Calu3 (cell line): ENCODE results near the gene ZMYND10. TPM values are rescaled to one million over a fixed set of nuclear protein-coding genes. Genes with fewer than 3 reads are reported as not detected.
A peak's percentile ranks its signal among the peaks of the same experiment; 100 is the strongest.

ENCODE experiments used
- BruUV-seq: library from RNA; stranded (reverse); fragments of 400-500 nt; replicated peaks from 2 replicates; lab custom pipeline; 2021; lab: Mats Ljungman, UMichigan
- CTCF ChIA-PET: fragments of 300-600 bp; sonication (Branson Sonifier 250); formaldehyde crosslinking; loops from one replicate; lab custom pipeline; 2022; ENCODE audit warnings: antibody characterized with exemption; lab: Charles Lee
- DNase-seq: peaks from one replicate; pipeline ENCODE4 v3.0.0; 2022
- H3K27ac Mint-ChIP-seq: one replicate; pipeline ENCODE4 v1.8.0; 2022; ENCODE audit warnings: mixed read lengths; ENCODE audit not compliant: unreplicated experiment
- H3K27me3 Mint-ChIP-seq: one replicate; pipeline ENCODE4 v1.8.0; 2022; ENCODE audit warnings: mixed read lengths; ENCODE audit not compliant: unreplicated experiment
- H3K36me3 Mint-ChIP-seq: one replicate; pipeline ENCODE4 v1.8.0; 2022; ENCODE audit warnings: mild to moderate bottlenecking, moderate library complexity, mixed read lengths; ENCODE audit not compliant: insufficient read depth, unreplicated experiment
- H3K4me1 Mint-ChIP-seq: one replicate; pipeline ENCODE4 v1.8.0; 2022; ENCODE audit warnings: mild to moderate bottlenecking, low read depth, mixed read lengths; ENCODE audit not compliant: unreplicated experiment
- H3K4me3 Mint-ChIP-seq: one replicate; pipeline ENCODE4 v1.8.0; 2022; ENCODE audit warnings: mild to moderate bottlenecking, low read depth, moderate library complexity, mixed read lengths; ENCODE audit not compliant: unreplicated experiment
- H3K9me3 Mint-ChIP-seq: one replicate; pipeline ENCODE4 v1.8.0; 2022; ENCODE audit warnings: low read depth, mixed read lengths; ENCODE audit not compliant: unreplicated experiment
- intact Hi-C: fragments of 100-400 bp; cut with micrococcal nuclease; formaldehyde crosslinking; loops from one replicate; pipeline ENCODE4 v1.10.0; 2022; ENCODE audit not compliant: unreplicated experiment
- total RNA-seq: library from RNA; stranded (reverse); gene quantifications from 2 replicates; pipeline ENCODE4 v1.2.3, GENCODE V29; 2022
- TF ChIP-seq, protein P1 (sequence below): fragments of 200-600 bp; IDR thresholded peaks from one replicate; pipeline ENCODE4 v1.8.0; 2022; ENCODE audit warnings: antibody characterized with exemption; ENCODE audit not compliant: unreplicated experiment

ZMYND10 gene
- total RNA-seq, 1 experiment from 2014 or later, result 0.71 TPM

DNA sequence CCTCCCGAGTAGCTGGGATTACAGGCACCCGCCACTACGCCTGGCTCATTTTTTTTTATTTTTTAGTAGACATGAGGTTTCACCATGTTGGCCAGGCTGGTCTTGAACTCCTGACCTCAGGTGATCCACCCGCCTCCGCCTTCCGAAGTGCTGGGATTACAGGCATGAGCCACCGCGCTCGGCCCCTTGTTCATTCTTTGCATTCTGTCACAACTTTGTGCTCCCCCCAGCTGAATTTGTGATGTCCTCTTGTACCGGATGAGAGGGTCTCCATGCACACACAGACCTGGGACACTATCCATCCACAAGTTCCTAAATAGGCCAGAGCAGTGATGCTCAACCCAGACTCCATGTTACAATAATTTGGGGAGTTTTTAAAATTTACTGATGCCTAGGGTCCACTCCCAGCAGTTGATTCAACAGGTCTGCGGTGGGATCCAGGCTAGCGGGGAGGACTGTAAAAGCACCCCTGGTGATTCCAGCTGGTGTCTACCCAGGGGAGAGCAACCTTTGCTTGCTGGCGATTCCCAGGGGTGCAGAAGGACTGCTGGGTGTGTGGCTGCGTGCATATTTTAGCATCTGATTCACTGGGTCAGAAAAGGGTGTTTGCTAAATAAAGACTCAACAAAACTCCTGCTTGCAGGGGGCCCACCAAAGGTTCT lies 5.9 kb downstream of the ZMYND10 start:
- BruUV-seq, result no TSS peak
- Mint-ChIP-seq H3K4me3 (peak overlapping the region; percentile 59), H3K9me3 (no peaks in the 10 kb centered on the region), H3K27me3 (peaks cover 31% of the 10 kb centered on the region), H3K36me3 (peaks cover 37% of the 10 kb centered on the region), H3K4me1 (peaks cover 11% of the 10 kb centered on the region), H3K27ac (peak overlapping the region; percentile 17)
- TF ChIP-seq, protein P1, sequence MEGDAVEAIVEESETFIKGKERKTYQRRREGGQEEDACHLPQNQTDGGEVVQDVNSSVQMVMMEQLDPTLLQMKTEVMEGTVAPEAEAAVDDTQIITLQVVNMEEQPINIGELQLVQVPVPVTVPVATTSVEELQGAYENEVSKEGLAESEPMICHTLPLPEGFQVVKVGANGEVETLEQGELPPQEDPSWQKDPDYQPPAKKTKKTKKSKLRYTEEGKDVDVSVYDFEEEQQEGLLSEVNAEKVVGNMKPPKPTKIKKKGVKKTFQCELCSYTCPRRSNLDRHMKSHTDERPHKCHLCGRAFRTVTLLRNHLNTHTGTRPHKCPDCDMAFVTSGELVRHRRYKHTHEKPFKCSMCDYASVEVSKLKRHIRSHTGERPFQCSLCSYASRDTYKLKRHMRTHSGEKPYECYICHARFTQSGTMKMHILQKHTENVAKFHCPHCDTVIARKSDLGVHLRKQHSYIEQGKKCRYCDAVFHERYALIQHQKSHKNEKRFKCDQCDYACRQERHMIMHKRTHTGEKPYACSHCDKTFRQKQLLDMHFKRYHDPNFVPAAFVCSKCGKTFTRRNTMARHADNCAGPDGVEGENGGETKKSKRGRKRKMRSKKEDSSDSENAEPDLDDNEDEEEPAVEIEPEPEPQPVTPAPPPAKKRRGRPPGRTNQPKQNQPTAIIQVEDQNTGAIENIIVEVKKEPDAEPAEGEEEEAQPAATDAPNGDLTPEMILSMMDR, result no peak
- intact Hi-C loops, result no loop called here
- CTCF ChIA-PET, result interaction anchor here (0.7 kb wide), 1 partner anchor 40 kb away, joined by 7 read pairs; the partner anchor contains the start of genes HYAL3 and NAA80
- no peak for DNase-seq

DNA sequence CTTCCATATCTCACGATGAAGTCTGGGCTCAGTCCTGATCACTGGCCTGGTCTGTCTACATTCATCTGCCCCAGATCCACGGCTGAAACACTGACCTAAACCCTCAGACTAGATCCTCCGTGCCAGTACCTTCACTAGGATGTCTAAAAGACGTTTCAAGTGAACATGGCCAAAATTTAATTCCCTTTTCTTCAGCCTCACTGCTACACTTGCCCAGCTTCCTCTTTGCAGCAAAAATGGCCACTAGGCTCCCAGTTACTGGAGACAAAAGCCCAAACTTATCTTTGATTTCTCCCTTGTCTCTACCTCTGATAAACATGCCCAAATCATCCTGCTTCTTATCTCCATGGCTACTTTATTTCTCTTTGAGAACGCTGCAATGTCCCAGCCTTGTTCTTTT lies 6.6 kb downstream of the ZMYND10 start:
- no peaks in the 10 kb centered on the region for H3K9me3 Mint-ChIP-seq
- TF ChIP-seq, protein P1, result no peak
- peaks cover 25% of the 10 kb centered on the region for H3K27me3 Mint-ChIP-seq
- no TSS peak for BruUV-seq
- H3K36me3 Mint-ChIP-seq, result peaks cover 37% of the 10 kb centered on the region
- peak overlapping the region; percentile 93 for H3K4me3 Mint-ChIP-seq
- no peak for DNase-seq
- intact Hi-C loops, result no loop called here
- H3K4me1 Mint-ChIP-seq, result peaks cover 11% of the 10 kb centered on the region
- no peak overlapping the region for H3K27ac Mint-ChIP-seq
- CTCF ChIA-PET, result interaction anchor here (0.6 to 2.7 kb wide), 4 partner anchors 12 to 258 kb away, joined by 4 to 15 read pairs (median 6); partner anchors contain the start of genes CYB561D2, HYAL3, NAA80 and NPRL2

DNA sequence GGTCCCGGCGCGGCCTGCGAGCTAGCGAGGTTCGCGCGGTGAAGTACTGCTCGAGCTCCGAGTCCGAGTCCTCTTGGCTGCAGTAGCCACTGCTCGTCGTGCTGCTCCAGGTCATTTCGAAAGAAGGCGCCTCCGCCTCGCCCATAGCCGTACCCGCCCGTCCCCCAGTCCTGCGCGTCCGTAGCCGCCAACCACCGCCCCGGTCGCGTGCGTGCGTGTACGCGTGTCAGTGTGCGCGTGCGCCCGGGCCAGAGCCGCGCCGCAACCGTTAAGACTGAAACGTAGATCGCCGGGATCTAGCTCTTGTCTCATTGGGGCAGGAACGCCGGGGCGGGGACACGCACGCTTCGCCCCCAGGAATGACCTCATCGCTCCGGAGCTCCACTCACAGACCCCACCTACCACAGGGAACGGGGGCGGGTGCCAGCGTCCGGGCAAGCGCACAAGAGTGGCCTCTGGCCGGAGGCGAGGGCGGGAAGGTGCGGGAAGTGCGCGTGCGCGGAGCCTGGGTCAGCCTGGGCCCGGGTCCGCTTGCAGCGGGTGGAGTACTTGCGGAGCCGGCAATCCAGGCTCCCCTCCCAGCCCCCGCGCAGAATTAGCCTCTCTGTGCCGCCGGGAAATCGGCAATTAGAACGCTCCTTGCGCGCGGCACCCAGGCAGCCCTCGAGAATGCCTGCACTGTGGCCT lies 8.2 kb downstream of the ZMYND10 start:
- Mint-ChIP-seq H3K4me1 (peaks cover 11% of the 10 kb centered on the region), H3K36me3 (peaks cover 37% of the 10 kb centered on the region), H3K4me3 (peak overlapping the region; percentile 93), H3K27me3 (peaks cover 18% of the 10 kb centered on the region), H3K27ac (peak overlapping the region; percentile 82), H3K9me3 (no peaks in the 10 kb centered on the region)
- peak; percentile 98 for DNase-seq
- intact Hi-C loops, result no loop called here
- CTCF ChIA-PET, result interaction anchor here (0.6 to 2.7 kb wide), 14 partner anchors 8 to 110 kb away, joined by 3 to 15 read pairs (median 4); partner anchors contain the start of genes CYB561D2, IFRD2, LSMEM2 and NPRL2
- BruUV-seq, result no TSS peak
- TF ChIP-seq, protein P1, result no peak

DNA sequence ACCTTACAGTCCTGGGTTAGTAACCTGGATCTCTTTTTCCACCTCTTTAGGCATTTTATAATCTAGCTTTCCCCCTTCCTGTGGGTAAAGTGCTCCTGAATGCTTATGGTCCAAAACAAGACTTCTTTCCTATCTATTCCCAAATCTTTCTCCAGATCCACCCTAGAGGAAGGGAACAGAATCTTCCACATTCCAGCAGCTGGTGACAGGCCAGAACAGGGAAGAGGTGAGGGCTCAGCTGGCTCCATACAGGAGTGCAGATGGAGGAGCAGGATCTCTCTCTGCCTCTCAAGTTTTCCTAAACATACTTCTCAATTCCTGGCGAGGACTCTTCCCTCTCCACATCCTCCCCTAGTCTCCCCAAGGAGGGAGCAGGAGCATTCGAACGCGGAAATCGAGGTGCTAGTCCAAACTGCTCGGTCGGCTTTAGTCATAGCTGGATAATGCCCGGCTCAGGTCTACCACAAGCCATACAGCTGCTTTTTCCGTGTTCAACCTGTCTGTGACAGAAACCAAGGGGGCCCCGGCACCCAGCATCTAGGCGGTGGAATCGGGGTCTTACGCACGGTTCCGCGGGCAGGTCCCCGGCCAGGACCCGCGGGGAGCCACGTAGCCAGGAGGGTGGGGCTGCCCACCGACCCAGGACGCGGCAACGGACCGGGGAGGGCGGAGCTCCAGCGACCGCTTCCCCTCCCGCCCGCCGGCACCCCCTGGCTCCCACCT lies 8.9 kb downstream of the ZMYND10 start:
- peak overlapping the region; percentile 93 for H3K4me3 Mint-ChIP-seq
- BruUV-seq, result TSS peak; percentile 70
- no peak for DNase-seq
- peaks cover 18% of the 10 kb centered on the region for H3K27me3 Mint-ChIP-seq
- CTCF ChIA-PET, result interaction anchor here (0.7 to 2.7 kb wide), 15 partner anchors 9 to 109 kb away, joined by 3 to 15 read pairs (median 3); partner anchors contain the start of genes CYB561D2, LSMEM2, NPRL2 and SEMA3B
- intact Hi-C loops, result no loop called here
- peaks cover 11% of the 10 kb centered on the region for H3K4me1 Mint-ChIP-seq
- H3K27ac Mint-ChIP-seq, result peak overlapping the region; percentile 82
- H3K9me3 Mint-ChIP-seq, result no peaks in the 10 kb centered on the region
- H3K36me3 Mint-ChIP-seq, result peaks cover 37% of the 10 kb centered on the region
- TF ChIP-seq, protein P1, result no peak
